Activated T-cell treated with anti-CD3 and anti-CD28 coated beads, Interleukin-2, amount 50 U/mL, for 1 hour (primary cell): ENCODE data around the gene UNC13D.
A peak's percentile ranks its signal among the peaks of the same experiment; 100 is the strongest.

Experiments
- DNase-seq: peaks from one replicate; pipeline ENCODE4 v3.0.0-alpha.2; 2020

Gene UNC13D

GRCh38 chr17:75832652-75833400, 11.4 kb downstream of the UNC13D start:
- peak; percentile 37 for DNase-seq

DNA sequence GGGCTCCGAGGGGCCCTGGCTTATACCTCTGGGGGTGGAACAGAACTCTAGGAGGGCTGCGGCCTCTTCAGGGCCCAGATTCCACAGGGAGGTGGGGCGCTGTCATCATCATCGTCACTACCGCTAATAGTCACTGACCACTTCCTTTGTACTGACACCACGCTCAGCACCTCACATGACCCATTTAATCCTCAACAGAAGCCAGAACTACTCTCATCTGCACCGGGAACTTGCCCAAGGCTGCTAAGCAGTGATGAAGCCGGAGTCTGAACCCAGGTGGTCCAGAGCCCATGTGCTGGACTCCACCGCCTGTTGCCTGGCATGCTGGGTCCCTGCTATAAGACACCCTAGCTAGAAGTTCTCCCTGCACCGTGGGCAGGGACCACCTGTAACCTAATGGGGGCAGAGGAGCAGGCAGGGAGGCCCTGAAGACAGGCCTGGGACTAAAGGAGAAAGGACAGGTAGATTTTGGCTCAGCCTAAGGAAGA, 12.0 kb downstream of the UNC13D start:
- DNase-seq, result peak; percentile 45

DNA sequence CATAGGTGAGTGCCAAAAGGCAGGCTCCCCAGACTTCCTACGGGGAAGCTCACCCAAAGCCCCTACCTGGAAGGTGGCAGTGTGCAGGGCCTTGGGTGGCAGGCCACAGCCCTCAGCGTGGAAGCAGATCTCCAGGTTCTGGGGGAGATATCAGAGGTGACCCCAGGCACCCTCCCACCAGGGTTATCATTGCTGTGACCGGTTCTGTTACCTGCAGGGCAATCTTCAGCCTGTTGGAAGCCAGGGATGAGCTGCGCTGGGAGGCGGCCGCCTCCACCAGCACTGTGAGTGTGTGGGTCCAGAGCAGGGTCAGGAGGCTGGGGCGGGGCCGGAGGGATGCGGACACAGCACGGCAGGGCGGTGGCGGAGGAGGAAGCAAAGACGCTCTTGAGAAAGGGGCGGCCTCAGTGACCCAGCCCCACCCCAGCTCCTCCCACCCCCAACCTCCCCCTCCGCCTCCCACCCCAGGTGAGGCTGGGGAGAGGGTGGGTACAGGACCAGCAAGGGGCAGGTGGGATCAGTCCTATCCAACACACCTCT, 13.1 kb downstream of the UNC13D start:
- DNase-seq, result no peak

DNA sequence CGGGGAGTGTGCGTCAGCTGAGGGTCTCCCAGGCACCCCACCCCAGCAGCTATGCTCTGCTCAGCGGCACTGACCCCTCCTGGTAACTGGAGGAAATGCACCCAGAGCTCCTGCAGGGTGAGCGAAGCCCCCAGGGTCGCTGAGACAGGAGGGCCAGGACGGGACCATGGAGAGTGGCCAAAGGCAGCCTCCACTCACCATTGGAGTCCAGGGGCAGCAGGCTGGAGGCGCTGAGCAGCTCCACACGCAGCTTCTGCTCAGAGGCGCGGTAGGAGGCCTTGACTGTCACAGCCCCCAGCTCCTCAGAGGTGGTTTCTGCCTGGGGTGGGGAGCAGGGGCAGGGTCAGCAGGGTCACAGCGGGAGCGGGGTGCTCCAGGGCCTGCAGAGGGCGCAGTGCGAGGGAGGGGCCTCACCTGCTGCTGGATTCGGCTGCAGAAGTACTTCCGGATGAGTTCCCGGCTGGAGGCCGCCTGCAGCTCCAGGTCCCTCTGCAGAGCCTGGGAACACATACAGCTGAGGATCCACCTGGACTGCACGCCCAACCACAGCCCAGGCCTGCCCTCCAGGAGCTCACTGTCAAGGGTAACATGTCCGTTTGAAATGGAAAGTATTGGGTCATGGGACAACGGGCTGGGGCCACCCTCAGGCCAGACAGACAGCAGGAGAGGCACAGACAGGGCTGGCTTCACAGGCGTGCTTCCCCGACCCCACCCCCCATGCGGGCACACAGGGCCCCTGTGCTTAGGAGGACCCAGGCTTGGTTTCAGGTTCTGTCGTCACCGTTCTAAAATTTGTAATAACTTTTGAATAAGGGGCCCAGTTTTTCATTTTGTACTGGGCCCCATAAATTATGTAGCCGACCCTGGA, 13.8 kb downstream of the UNC13D start:
- peak; percentile 57 for DNase-seq

- no peak for DNase-seq
Observed at GRCh38 chr17:75829747-75830146, 14.5 kb downstream of the UNC13D start.

GRCh38 chr17:75828741-75829140, 15.5 kb downstream of the UNC13D start:
- DNase-seq, result no peak

- DNase-seq, result no peak
Observed at GRCh38 chr17:75828076-75828400, 16.2 kb downstream of the UNC13D start.

DNA sequence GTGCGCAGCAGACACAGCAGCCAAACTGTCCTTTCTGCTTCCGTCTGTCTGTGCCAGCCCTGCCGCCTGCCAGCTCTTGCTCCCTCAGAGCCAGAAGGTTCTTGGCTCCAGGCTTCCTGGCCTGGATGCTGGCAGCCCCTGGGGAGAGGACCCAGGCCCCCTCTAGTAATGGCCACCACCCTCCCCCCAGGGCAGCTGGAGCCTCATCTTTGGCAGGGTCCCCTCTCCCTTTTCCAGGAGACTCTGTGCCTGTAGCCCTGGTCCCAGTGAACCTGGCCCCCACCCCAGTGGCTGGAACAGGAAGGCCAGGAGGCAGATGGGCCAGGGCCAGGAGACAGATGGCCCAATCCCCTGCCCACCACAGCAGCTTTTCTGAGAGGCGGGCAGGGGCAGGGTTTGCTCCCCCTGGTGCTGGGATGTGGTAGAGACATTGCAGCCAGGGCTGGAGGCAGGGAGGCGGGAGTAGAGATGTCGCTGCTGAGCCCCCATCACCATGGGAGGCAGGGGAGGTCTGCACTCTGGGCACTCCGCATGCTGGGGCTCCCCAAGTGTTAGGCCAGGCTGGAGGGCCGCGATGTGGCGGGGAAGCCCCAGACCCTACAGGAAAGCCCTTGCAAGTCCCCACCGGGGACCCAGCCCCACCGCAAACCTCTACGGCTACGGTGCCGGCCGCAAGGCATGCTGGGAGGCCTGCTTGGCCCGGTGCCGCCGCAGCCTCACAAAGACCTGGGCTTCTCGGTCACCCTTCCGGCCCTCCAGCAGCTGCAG, 16.7 kb downstream of the UNC13D start:
- peak; percentile 79 for DNase-seq

DNA sequence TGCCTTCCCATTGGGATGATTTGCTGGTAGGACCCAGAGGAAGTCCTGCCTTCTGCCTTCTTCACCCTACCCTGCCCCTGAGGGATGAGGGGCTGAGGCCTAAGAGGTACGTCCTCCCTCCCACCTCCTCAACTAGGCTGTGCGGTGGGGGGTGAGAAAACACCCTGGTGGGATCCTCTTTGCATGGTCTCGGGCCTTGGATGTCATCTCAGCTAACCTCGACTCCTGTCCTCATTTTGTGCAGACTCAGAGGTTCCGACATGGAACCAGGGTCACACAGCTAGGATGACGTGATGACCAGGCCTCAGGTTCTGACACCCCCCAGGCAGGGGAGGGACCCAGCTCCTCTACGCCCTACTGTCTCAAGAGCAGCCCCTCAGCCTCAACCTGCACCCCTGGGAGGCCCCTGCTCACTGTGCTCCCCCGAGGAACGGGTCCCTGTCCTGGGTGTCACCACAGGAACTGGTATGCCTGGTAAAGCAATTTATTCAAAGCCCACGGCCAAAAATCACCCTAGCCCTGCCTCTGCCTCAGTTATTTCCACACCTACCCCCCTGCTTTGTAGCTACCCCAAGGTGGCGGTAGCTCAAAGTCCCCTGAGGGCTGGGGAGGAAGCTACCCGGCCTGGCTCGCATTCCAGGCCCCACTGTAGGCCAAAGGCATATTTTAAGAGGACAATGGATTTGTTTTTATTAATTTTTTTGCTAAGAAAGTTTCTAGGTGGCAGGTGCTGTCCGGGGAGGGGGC, 17.5 kb downstream of the UNC13D start:
- no peak for DNase-seq

DNA sequence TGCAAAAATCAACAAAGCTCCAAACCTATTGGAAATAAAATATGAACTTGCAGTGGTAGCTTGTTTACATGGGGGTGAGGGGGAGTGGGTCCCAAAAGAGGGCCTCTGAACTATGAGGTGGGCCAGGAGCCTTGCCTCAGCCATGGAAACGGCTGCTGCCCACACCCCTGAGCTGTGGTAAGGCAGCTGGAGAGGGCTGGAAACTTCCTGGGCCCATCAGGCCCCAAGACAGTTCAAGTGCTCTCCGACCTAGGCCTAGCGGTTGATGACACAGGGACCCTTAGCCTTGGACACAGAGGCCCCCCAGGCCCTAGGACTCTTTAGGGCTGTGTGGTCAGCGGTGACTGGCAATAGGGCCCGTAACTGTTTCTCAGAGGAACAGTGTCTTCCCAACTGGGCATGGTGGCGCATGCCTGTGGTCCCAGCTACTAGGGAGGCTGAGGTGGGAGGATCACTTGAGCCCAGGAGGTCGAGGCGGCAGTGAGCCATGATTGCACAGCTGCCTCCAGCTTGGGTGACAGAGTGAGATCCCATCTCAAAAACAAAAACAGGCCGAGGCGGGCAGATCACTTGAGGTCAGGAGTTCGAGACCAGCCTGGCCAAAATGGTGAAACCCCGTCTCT, 18.3 kb downstream of the UNC13D start:
- no peak for DNase-seq

DNA sequence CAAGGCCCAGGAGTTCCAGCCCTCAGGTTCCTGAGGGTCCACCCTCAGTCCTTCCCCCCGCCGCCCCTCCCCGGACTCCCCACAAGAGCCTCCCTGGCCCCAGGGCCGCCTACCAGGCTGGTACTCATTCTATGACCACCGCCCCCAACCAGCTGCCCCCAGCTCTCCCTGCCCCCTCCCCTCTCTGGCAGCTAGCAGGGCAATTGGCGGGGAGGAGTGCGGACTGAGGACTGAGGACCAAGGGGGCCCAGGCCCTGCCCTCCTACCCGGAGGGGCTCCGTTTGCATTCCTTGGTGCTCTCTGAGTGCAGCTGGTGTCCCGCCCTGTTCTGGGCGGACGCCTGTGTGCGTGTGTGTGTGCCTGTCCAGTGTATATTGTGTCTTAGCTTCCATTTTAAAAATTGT, 19.1 kb downstream of the UNC13D start:
- no peak for DNase-seq

DNA sequence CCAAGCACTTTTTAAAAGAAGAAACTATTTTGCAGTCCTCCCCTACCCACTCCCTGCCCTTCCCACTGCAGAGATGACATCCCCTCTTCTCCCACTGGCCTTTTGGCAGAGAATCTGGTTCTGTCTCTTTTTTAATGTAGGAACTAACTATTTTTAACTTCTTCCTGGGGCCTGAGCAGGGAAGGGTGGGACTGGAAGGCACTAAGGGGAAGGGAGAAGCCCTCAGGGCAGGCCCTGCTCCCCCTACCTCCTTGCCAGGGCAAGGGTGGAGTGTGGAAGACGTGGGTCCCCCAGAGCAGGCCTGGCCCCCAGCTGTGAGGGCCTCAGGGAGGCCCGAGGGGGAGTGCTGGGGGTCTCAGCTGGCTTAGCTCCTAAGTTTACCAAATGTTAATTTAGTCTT, 19.5 kb downstream of the UNC13D start:
- no peak for DNase-seq

GRCh38 chr17:75824050-75824552, 20.1 kb downstream of the UNC13D start:
- DNase-seq, result no peak

DNA sequence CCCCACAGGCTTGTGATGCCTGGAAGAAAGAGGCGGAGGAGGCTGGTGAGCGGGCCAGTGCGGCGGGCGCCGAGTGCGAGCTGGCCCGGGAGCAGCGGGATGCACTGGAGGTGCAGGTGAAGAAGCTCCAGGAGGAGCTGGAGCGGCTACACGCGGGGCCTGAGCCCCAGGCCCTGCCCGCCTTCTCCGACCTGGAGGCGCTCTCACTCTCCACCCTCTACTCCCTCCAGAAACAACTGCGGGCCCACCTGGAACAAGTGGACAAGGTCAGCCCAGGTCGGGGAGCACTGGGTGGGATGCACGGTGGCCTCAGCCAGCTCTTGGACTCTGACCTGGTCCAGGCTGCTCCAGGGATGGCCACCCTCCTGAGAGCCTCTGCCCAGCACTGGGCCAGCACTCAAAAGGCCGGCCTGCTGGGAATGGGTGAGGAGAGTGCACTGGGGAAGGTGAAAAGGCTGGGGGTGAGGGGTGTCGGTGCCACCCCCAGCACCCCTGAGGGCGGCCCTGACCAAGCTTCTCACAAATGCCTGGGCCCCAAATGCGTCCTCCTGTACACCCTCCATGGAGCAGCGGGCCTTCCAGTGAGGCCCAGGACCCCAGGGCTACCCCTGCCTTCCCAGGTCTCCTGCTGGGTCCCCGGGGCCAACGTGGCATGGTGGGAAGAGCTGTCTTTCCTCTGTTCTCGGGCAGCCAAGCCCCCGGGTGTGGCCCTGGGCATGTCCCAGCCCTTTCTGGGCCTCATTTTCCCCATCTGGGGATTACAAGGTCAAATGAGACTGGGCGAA, 20.8 kb downstream of the UNC13D start:
- DNase-seq, result no peak

GRCh38 chr17:75822800-75823166, 21.4 kb downstream of the UNC13D start:
- no peak for DNase-seq

- DNase-seq, result peak; percentile 44
Observed at GRCh38 chr17:75822119-75822799, 21.9 kb downstream of the UNC13D start.

- DNase-seq, result no peak
Observed at GRCh38 chr17:75821552-75821951, 22.7 kb downstream of the UNC13D start.

GRCh38 chr17:75820094-75821080, 23.8 kb downstream of the UNC13D start:
- no peak for DNase-seq

GRCh38 chr17:75819678-75820077, 24.5 kb downstream of the UNC13D start:
- DNase-seq, result no peak
